Right cardiac atrium (tissue), 5 donors: ENCODE results near the gene CATSPERB. TPM values are rescaled to one million over a fixed set of nuclear protein-coding genes. Genes with fewer than 3 reads are reported as not detected.
"Not testable (repeated sequence)": the region's sequence is repeated elsewhere in the genome, so short reads cannot be mapped to it uniquely, and the experiment has no call there.

Experiments
- ATAC-seq, 2 donors: fragments of 200-7000 bp; cut with Tn5 transposase; one replicate each; pipeline versions ENCODE4 v1.8.0 to v1.9.1; 2020; ENCODE audit warnings: moderate library complexity in 2 of 2, mild to moderate bottlenecking in 1 of 2
- DNase-seq, 3 donors: peaks; one replicate each; pipeline ENCODE4 v3.0.0-alpha.2; 2020
- H3K27ac ChIP-seq: one replicate; pipeline ENCODE4 v1.5.1; 2013; ENCODE audit warnings: mild to moderate bottlenecking, low read length, control low read depth, moderate library complexity
- H3K27me3 ChIP-seq: one replicate; pipeline ENCODE4 v1.6.1; 2013; ENCODE audit not compliant: control insufficient read depth, insufficient read depth
- H3K4me1 ChIP-seq: one replicate; pipeline ENCODE4 v1.6.1; 2013; ENCODE audit warnings: low read length; ENCODE audit not compliant: control insufficient read depth, insufficient read depth
- H3K4me3 ChIP-seq: one replicate; pipeline ENCODE4 v1.5.1; 2013; ENCODE audit warnings: low read length, control low read depth
- H3K9me3 ChIP-seq: one replicate; pipeline ENCODE4 v1.6.1; 2013; ENCODE audit warnings: low read length; ENCODE audit not compliant: control insufficient read depth
- whole genome bisulfite sequencing: extraction: QIAGEN DNeasy Blood & Tissue Kit; methylation state at CpG from one replicate; pipeline ENCODE4 v1.1.7; 2013; 5-methylcytosine and 5-hydroxymethylcytosine counted together
- intact Hi-C, 4 donors: fragments of 100-400 bp; cut with DNase I; formaldehyde crosslinking; loops; one replicate each; pipeline versions ENCODE4 v1.11.0 to v1.14.0; 2022 to 2023
- polyA plus RNA-seq: library from polyadenylated mRNA; stranded (reverse); fragments of 200-250 nt; gene quantifications from one replicate; pipeline ENCODE4 v1.2.3, GENCODE V29; 2013
- total RNA-seq, 4 donors: library from RNA; stranded (reverse); fragmentation: NEBNext Ultra II Directional; extraction: Animal tissue kit (Norgen Biotek cat#: 25700); gene quantifications; one replicate each; pipeline ENCODE4 v1.2.1, GENCODE V29; 2021
- donor health status: healthy with polysubstance abuse.
- donor health status: DM: no; HTN: yes; CAD: no.
- donor health status: DM: no; HTN: no; CAD: no.
- donor health status: DM: no; HTN: yes; CAD: no; lungs with severe emphysema.
- donor health status: DM: yes; HTN: yes; CAD: no.

CATSPERB gene
- total and polyA plus RNA-seq, 5 donors = 0.48 to 3.2 (median 1.5) TPM

DNA sequence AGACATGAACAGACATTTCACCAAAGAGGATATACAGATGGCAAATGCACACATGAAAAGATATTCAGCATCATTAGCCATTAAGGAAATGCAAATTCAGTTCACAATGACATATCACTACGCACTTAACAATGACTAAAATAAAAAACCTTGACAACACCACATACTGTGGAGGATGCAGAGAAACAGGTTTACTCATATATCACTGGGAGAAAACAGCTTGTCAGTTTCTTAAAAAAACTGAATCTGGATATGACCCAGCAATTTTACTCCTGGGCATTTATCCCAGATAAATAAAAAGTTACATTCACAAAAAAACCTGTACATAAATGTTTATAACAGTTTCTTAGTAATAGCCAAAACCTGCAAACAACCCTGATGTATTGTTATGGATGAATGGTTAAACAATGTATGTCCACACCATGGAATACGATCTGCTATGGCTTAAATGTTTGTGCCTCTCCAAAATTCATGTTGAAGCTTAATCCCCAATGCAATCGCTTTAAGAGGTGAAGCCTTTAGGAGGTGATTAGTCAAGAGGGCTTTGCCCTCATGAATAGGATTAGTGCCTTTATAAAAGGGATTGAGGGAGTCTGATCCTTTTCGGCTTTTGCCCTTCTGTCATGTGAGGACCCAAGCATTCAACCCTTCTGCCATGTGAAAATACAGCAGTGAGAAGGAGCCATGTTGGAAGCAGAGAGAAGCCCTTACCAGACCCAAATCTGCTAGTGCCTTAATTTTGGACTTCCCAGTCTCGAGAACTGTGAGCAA, 185.8 kb downstream of the CATSPERB start:
- DNase-seq (no peak), ATAC-seq (no peak)
- Histone ChIP-seq H3K27me3 (no peaks in the 10 kb centered on the region), H3K4me1 (no peaks in the 10 kb centered on the region), H3K27ac (no peak overlapping the region), H3K9me3 (no peaks in the 10 kb centered on the region), H3K4me3 (no peak overlapping the region)
- intact Hi-C loops = no loop called here
- 76% methylated on average over 5 of the region's 5 CpGs for WGBS

DNA sequence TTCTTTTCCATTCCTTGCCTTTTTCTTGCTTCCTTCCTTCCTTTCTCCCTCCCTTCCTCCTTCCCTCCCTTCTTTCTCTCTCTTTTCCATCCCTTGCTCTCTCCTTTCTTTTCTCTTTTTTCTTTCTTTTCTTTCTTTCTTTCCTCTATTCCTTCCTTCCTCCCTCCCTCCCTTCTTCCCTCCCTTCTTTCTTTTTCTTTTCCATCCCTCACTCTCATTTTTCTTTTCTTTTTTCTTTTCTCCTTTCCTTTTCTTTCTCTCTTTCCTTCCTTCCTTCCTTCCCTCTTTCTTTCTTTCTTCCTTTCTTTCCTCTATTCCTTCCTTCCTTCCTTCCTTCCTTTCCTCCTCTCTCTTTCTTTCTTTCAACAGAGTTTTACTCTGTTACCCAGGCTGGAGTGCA, 186.7 kb downstream of the CATSPERB start:
- ATAC-seq = no peak

DNA sequence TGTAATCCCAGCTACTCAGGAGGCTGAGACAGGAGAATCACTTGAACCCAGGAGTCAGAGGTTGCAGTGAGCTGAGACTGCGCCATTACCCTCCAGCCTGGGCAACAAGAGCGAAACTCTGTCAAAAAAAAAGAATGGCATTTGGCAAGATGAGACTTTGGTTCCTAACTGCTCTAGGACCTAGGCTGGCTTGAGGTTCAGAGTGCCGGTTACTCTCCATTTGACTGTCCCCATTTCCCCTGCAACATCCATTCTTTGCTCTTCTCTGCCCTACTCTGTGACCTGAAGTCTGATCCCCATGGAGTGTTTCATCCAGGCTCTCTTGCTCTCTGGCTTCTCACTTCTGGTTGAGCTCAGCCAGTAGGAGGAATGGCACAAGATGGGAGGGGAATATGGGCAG, 195.6 kb downstream of the CATSPERB start:
- no peaks in the 10 kb centered on the region for H3K27me3 ChIP-seq
- no peak overlapping the region for H3K4me3 ChIP-seq
- intact Hi-C loops = no loop called here
- H3K9me3 ChIP-seq = no peaks in the 10 kb centered on the region
- DNase-seq = no peak
- H3K27ac ChIP-seq = no peak overlapping the region
- no peaks in the 10 kb centered on the region for H3K4me1 ChIP-seq
- 94% methylated on average over 3 of the region's 3 CpGs for WGBS
- ATAC-seq = no peak

More for the DNA sequence above, 186.7 kb downstream of the CATSPERB start:
- no peaks in the 10 kb centered on the region for H3K4me1 ChIP-seq
- intact Hi-C loops = no loop called here
- no peaks in the 10 kb centered on the region for H3K27me3 ChIP-seq
- H3K4me3 ChIP-seq = no peak overlapping the region
- no peaks in the 10 kb centered on the region for H3K9me3 ChIP-seq
- DNase-seq = no peak
- H3K27ac ChIP-seq = no peak overlapping the region

DNA sequence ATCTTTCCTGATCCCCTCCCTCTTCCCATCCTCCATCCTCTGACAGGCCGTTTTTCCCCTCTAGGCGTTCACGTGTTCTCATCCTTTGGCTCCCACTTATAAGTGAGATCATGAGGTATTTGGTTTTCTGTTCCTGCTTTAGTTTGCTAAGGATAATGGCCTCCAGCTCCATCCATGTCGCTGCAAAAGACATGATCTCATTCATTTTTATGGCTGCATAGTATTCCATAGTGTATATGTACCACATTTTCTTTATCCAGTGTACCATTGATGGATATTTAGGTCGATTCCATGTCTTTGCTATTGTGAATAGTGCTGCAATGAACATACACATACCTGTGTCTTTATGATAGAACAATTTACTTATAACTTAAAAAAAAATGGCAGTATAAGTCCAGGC, 197.8 kb downstream of the CATSPERB start:
- DNase-seq, ATAC-seq, H3K4me1 ChIP-seq, H3K27ac ChIP-seq, H3K27me3 ChIP-seq, H3K9me3 ChIP-seq, H3K4me3 ChIP-seq, intact Hi-C loops: not testable (repeated sequence)
- WGBS = 73% methylated on average over 5 of the region's 5 CpGs

DNA sequence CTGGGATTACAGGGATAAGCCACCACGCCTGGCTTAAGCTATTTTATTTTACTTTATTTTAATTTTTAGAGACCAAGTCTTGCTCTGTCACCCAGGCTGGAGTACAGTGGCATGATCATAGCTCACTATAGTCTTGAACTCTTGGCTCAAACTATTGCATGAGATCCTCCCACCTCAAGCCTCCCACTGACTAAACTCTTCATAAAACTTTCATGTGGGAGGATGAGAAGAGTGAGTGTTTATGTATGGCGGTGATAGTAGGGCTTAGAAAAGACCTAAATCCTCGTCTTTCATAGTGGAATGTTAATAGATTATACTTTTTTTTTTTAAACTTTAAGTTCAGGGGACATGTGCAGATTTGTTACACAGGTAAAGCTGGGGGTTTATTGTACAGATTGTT, 198.3 kb downstream of the CATSPERB start:
- WGBS = 64% methylated on average over 3 of the region's 3 CpGs

More for the DNA sequence above, 198.3 kb downstream of the CATSPERB start:
- ATAC-seq (no peak), DNase-seq (no peak)
- H3K4me3 ChIP-seq = no peak overlapping the region
- no peaks in the 10 kb centered on the region for H3K27me3 ChIP-seq
- intact Hi-C loops = no loop called here
- H3K9me3 ChIP-seq = no peaks in the 10 kb centered on the region
- no peak overlapping the region for H3K27ac ChIP-seq
- no peaks in the 10 kb centered on the region for H3K4me1 ChIP-seq

Other genes with a start within 250 kb of the CATSPERB start
- 10 to 100 TPM; 44.7 to 48.0 (median 47.1) TPM for gene PPP4R3A, start 221.8 kb downstream of the CATSPERB start, total RNA-seq
- 42.4 TPM for gene PPP4R3A, start 221.8 kb downstream of the CATSPERB start, polyA plus RNA-seq
- 10 to 100 TPM in 3 of 4 donors, 1 to 10 TPM in 1; 8.6 to 17.4 (median 15.0) TPM for gene TC2N, start 135.4 kb upstream of the CATSPERB start, total RNA-seq
- 7.1 TPM for gene TC2N, start 135.4 kb upstream of the CATSPERB start, polyA plus RNA-seq
- gene FBLN5, start 215.6 kb upstream of the CATSPERB start, total RNA-seq = 100 to 1,000 TPM in 3 of 4 donors, 10 to 100 TPM in 1; 99.7 to 173 (median 152) TPM
- gene FBLN5, start 215.6 kb upstream of the CATSPERB start, polyA plus RNA-seq = 122 TPM